ENCODE data around the gene OR6B2.

Gene OR6B2

GRCh38 chr2:239997686-239998409, 32.4 kb downstream of the OR6B2 start:
- DNase-seq (ENCODE audit: low read depth), result no peak
- TF ChIP-seq CTCF (IDR thresholded peaks at IDR 0.05; ENCODE audit: low read length, missing control alignments), result no peak
- no peak overlapping the region for H3K4me3 ChIP-seq (replicated peaks; ENCODE audit: low read depth, low read length)

GRCh38 chr2:239994086-239994485, 36.1 kb downstream of the OR6B2 start:
- TF ChIP-seq CTCF (IDR thresholded peaks at IDR 0.05; ENCODE audit: low read length, missing control alignments), result no peak

DNA sequence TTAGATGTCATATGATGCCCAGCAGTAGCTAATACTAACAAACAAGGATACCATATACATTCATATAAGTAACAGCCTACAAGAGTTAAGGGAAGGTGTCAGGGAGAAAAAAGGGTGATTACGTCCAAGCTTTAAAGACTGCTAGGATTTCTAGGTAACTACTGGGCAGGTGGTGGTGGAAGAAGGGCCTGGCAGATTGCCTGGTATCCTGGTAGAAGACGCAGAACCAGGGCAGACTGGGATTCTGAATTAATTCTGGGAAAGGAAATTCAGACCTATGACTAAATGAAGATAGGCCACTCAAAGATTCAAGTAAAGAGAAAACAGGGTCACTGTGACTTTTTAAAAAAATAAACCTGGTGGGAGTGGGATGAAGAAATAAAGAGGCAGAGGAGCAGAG, 36.9 kb downstream of the OR6B2 start:
- no peak for DNase-seq (ENCODE audit: low read depth)
- TF ChIP-seq CTCF (IDR thresholded peaks at IDR 0.05; ENCODE audit: low read length, missing control alignments), result no peak
- H3K4me3 ChIP-seq (replicated peaks; ENCODE audit: low read depth, low read length), result no peak overlapping the region

More at GRCh38 chr2:239994086-239994485, 36.1 kb downstream of the OR6B2 start:
- no peak for DNase-seq (ENCODE audit: low read depth)
- H3K4me3 ChIP-seq (replicated peaks; ENCODE audit: low read depth, low read length), result no peak overlapping the region

- no peak overlapping the region for H3K4me3 ChIP-seq (replicated peaks; ENCODE audit: low read depth, low read length)
- peak; percentile 84 for TF ChIP-seq CTCF (IDR thresholded peaks at IDR 0.05; ENCODE audit: low read length, missing control alignments)
- DNase-seq (ENCODE audit: low read depth), result peak; percentile 79
Measured at GRCh38 chr2:239991689-239992314, 38.4 kb downstream of the OR6B2 start.

- no peak overlapping the region for H3K4me3 ChIP-seq (replicated peaks; ENCODE audit: low read depth, low read length)
- DNase-seq (ENCODE audit: low read depth), result no peak
- no peak for TF ChIP-seq CTCF (IDR thresholded peaks at IDR 0.05; ENCODE audit: low read length, missing control alignments)
Measured at GRCh38 chr2:239990966-239991365, 39.3 kb downstream of the OR6B2 start.

GRCh38 chr2:239985356-239985755, 44.9 kb downstream of the OR6B2 start:
- peak; percentile 8 for DNase-seq (ENCODE audit: low read depth)
- no peak for TF ChIP-seq CTCF (IDR thresholded peaks at IDR 0.05; ENCODE audit: low read length, missing control alignments)
- no peak overlapping the region for H3K4me3 ChIP-seq (replicated peaks; ENCODE audit: low read depth, low read length)
